HG03432 (cell line): Measurements from ENCODE around the gene CLPTM1L.
"Not testable (repeated sequence)": the region's sequence is repeated elsewhere in the genome, so short reads cannot be mapped to it uniquely, and the experiment has no call there.

ENCODE experiments used
- ATAC-seq: cut with Tn5 transposase; IDR thresholded peaks from one replicate; pipeline ENCODE4 v1.9.1; 2021; ENCODE audit warnings: mild to moderate bottlenecking, moderate library complexity; ENCODE audit not compliant: unreplicated experiment

Gene CLPTM1L

DNA sequence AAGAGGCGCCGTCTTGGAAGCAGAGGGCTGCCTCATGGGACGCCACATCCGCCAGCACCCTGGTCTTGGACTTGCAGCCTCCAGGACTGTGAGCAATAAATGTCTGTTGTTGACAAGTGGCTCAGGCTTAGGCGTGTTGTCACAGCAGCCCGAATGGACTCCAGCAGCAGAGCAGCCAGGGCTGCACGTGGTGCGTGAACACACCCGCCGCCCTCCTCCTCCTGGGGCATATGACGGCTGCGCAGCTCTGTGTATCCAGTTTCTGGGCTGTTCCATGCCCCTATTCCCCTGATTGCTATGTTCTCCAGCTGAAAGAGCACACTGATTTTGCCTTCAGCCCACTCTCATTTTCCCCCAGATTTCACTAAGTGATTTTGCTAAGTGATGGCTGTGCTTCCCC, 36.0 kb upstream of the CLPTM1L start:
- no peak for ATAC-seq

DNA sequence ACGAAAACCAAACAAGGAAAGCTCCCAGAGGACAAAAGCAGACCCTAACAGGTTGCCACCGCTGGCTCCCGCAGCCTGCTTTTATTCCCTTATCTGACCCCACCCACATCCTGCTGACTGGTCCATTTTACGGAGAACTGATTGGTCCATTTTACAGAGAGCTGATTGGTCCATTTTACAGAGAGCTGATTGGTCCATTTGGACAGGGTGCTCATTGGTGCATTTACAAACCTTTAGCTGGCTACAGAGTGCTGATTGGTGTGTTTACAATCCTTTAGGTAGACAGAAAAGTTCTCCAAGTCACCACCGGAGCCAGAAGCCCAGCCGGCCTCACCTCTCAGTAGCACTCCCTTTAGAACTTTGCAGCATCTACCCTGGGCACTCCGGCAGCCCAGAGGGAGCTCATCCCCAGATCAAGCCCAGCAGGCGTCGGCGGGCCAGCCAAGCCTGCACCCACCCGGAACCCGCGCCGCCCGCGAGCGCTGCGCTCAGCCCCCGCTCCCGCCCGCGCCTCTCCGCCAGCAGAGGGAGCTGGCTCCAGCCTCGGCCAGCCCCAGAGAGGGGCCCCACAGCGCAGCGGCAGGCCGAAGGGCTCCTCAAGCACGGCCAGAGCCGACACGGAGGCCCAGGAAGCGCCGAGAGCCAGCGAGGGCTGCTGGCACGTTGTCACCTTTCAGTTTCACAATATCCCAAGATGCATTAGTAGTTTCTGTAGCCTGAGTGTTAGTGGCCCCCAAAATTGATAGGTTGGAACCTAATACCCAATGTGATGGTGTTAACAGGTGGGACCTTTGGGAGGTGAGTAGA, 35.3 kb upstream of the CLPTM1L start:
- ATAC-seq, result peak; percentile 88

DNA sequence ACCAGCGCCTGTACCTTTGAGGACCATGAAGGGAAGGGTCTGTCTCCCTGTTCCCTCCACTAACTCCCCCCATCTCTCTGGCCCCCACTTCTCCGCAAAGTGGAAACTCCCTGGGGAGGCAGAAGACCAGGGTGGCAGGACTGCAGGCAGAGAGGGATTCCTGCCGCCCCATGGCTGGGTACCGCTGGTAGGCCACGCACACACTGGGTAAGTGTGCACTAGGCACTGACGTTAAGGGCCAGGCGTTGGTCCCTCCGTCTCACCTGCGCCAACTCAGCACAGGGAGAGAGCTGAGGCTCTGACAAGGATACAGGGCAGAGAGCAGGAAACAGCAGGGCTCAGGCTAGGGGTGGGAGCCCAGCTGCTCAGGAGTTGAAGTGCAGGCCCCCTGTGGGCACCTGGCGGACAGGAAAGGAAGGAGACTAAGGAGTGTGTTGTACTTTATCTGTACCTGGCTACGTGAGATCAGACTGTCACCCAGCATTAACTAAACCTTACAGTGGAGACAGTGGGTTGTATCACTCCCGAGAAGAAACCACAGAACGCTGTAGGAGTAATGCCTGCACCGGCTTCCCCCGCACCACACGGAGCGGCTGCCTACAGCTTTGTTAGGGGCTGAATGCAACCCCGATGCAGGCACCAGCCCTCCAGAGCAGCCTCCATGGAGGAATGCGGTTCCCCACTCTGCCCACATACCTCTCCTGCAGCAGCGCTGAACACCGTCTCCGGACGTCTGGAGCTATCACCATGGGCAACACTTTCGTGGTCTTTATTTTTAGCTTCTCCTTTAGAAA, 34.2 kb upstream of the CLPTM1L start:
- ATAC-seq, result no peak

DNA sequence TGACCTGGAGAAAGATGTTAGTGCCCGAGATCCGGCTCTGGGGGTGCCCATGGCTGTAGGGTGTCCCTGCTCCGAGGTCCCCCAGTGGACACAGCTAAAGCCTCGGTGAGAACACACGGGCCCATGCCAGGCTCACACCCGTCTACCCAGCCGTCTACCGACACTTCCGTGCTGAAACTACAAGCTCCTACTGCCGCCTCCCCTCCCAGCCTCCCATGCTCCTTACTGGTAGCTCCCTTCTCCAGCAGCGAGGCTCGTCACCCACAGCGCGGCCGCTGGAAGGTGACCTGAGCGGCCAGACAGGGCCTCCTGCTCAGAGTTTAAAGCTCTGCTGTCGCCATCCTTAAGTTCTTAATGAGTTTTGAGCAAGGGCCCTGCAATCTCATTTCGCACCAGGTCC, 33.2 kb upstream of the CLPTM1L start:
- ATAC-seq, result no peak

DNA sequence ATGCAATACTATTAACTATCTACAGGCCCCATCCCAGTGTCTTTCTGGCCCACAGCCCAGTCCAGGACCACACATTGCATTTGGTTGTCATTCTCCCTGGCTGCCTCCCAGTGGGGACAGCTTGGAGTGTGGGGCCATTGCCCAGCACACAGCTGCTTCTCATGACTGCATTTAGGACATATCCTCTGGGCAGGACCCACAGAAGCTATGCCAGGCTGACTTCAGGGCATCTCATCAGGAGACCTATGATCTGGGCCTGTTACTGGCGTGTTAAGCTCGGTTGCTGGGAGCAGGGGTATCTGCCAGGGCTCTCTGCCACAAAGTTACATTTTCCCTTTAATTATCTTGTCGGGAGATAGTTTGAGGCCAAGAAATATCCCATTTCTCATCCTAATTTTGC, 32.1 kb upstream of the CLPTM1L start:
- no peak for ATAC-seq

DNA sequence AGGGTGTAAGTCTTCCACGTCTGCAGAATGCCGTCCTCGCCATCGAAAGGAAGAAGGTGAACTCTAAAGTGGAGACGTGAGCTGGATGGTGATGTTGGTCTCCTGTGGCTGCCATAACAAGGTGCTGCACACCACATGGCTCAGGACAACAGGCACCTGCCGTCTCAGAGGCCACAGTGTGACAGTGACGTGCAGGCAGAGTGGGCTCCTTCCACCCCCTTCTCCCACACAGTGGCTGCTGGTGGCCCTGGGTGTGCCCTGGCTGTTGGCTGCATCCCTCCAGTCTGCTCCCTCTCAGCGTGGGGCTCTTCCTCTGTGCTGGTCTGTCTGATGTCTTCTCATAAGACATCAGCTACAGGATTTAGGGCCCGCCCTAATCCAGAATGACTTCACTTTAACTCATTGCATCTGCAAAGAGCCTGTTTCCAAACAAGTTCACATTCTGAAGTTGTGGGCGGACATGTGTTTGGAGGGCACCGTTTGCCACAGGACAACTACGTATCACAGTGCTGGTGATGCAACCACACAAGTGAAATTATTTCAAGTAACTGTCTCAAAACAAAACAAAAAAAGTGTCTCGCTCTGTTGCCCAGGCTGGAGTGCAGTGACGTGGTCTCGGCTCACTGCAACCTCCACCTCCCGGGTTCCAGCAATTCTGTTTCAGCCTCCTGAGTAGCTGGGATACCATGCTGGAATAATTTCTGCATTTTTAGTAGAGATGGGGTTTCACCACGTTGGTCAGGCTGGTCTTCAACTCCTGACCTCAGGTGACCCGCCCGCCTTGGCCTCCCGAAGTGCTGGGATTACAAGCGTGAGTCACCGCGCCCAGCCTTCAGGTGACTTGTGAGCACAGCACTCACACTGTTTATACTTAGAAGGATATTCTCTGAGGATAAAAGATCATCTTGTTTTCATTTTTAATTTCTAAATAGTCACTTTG, 31.2 kb upstream of the CLPTM1L start:
- ATAC-seq, result no peak

DNA sequence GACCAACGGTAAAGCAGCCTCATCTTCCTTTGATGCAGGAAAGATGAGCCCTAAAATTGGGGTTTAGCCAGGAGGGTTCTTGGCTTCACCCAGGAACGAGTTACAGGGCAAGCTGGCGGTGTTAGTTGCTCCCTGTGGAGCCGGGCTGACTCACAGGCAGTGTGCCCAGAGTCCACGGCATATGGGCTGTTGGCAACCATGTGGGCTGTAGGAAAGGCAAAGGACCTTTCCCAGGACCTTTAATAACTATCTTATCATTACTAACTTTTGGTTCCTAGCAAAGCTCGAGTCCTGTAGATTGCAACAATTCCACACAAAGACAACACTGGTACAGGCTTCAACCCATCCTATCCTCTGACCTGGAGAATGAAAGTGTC, 29.8 kb upstream of the CLPTM1L start:
- ATAC-seq, result no peak

DNA sequence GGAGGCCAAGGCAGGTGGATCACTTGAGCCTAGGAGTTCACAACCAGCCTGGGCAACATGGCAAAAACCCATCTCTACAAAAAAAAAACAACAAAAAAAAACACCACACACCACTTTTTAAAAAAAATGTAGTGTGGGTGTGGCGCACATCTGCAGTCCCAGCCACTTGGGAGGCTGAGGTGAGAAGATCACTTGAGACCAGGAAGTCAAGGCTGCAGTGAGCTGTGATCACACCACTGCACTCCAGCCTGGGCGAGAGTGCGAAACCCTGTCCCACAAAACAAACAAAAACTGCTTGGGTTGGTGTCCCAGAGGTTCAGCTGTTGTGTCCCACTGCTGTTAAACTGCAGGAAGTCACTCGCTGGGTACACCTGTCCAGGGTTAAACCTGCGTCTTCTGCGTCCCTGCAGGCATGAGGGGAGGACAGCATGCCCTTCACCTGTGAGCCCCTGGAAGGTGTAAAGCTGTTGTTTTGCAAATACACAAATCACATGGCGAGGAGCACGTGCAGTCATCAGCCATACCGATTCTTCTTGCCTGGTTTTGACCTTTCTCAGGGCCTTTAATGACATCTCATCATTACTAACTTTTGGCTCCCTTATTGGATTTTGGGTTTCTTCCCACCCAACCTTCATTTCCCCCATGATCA, 29.3 kb upstream of the CLPTM1L start:
- ATAC-seq, result no peak

DNA sequence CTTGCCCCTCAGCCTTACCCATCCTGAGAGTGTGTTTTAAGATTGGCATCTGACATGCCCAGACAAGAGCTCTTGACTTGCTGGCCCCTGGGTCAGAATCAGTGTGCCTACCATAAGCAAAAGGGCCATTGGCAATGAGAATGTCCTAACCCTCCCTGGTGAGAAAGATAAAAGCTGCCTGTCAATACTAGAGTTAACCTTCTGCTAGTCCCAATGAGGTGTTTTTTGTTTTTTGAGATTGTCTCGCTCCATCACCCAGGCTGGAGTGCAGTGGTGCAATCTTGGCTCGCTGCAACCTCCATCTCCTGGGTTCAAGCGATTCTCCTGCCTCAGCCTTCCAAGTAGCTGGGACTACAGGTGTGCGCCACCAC, 27.1 kb upstream of the CLPTM1L start:
- ATAC-seq, result not testable (repeated sequence)

DNA sequence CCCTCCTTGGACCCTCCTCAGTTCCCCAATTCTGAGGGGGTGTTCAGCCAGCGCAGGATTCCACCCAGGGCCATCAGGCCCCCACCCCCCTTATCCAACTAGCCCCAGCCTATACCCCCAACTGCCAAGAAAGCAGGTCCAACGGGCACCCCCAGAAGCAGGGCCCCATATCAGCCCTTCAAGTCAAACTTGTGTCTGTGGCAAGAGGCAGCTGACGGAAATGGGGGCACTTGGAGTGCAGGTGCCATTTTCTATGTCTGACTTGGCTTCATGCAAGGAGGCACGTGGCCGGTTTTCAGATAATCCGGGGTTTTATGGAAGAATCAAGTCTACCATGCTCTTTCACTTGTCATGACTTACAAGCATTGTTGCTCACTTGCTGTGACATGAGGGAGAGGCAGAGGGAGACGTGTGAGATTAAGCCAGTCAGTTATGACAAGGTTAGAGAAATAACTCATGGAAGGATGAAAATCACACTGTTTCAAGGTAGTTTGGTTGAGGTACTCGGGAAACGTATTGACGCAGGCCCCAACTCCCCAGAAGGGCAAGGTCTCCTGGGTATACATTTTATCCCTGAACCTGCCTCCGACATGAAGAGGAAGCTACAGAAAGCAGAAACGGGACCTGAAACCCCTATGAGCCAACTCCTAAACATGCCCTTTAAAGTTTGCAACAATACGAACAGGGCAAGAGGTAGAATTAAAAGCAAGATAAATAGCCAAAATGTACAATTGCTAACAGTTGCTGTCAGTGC, 26.5 kb upstream of the CLPTM1L start:
- ATAC-seq, result no peak

DNA sequence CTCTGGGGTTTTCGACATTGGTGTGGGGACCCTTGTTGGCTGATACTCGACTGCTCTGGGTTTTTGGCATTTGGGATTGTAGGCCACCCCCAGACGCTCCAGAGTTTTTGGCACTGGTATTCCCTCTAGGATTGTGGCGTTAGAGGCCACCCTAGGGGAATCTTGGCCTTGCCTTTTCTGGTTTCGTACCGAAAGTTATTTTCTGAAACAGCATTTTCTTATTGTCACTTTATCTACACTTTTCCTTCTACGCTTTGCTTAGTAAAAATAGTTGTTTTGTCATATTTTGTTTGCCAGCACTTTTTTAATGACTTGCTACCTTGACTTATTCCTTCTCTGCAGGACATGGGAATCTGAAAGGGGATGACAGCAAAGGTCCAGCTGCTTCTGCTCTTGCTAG, 25.1 kb upstream of the CLPTM1L start:
- ATAC-seq, result no peak

DNA sequence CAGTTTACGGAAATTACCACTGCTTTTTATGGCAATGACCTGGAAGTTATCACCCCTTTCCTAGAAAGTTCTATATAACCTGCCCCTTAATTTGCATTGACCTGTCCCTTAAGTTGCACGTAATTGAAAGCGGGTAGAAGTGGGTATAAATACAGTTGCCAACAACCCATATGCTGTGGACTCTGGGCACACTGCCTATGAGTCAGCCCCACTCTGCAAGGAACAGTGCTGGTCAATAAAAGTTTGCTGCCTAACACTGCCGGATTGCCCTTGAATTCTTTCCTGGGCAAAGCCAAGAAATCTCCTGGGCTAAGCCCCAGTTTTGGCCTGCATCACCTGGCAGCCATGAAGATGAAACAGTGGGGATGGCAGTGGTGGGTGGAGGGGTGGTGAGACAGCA, 23.9 kb upstream of the CLPTM1L start:
- ATAC-seq, result no peak

DNA sequence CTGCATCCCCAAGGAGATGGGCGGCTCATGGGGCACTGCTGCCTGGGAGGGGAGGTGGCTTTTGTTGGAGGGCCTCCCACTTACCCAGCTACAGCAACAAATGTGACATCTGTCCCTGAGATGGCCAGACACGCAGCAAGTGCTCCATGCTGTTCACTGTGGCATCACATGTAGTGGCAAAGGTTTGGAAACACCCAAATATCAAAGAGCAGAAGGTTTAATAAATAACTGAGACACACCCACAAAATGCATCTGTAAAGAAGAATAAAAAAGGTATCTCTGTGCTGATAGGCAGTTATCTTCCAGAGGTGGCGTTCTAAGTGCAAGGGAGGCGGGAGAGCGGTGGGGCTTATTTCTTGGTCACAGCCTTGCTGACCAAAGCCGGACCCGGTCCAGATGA, 23.3 kb upstream of the CLPTM1L start:
- ATAC-seq, result no peak

DNA sequence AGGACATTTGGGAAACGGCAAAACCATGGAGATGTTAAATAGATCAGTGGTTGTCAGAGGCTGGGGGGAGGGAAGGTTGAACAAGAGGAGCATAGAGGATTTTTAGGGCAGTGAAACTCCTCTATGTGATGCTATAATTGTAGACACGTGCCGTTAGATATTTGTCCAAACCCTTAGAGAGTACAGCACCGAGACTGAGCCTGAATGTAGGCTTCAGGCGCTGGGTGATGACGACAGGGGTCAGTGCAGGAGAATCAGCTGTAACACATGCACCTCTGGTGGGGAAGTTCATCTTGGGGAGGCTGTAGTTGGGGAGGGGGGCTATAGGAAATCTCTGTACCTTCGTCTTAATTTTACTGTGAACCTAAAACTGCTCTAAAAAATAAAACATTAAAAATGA, 22.2 kb upstream of the CLPTM1L start:
- no peak for ATAC-seq

DNA sequence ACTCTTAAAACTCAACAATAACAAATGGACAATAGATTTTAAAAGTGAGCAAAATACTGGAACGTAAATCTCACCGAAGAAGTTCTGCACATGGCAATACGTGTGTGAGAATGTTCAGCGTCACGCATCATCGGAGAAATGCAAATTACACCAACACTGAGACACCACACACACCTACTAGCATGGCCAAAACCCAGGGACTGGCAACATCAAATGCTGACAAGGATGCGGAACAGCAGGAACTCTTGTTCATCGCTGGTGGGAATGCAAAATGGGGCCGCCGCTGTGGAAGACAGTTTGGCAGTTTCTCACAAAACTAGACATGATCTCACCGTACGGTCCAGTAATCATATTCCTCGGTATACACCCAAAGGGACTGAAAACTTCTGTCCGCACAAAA, 21.6 kb upstream of the CLPTM1L start:
- ATAC-seq, result peak; percentile 68

DNA sequence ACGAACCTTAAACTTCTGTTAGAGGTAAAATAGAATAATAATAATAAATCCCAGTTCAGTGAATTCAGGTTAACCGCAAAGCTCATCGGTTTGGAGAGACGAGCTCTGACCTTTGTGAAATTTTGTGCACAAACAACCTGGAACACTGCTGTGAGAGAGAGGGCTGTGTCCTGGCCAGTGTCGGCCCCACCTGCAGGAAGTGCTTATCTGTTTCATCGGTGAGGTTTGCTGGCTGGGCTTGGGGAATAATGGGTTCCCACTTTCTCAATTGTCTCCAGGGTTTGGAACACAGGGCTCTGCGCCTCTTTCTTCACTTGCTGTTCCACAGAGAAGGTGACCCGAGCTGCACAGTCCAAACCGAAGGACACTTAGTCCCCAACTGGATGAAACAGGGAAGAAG, 19.3 kb upstream of the CLPTM1L start:
- no peak for ATAC-seq

DNA sequence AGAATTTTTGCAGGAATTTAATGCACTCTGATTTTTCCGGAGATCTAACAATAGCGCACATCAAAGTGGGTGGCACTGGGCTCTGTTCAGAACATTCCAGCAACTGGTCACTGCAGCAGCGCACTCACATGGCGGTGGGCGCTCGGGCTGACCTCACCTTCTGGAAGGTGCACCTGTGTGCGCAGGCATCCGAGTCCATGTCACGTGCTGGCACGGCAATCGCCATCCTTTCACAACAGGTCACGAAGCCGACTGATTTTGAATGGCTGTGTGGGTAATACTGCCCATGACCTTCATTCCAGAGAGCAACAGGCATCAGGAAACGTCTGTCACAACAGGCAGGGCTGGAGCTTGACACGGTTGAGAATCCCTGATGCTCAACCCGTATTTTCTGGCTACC, 18.7 kb upstream of the CLPTM1L start:
- ATAC-seq, result no peak

DNA sequence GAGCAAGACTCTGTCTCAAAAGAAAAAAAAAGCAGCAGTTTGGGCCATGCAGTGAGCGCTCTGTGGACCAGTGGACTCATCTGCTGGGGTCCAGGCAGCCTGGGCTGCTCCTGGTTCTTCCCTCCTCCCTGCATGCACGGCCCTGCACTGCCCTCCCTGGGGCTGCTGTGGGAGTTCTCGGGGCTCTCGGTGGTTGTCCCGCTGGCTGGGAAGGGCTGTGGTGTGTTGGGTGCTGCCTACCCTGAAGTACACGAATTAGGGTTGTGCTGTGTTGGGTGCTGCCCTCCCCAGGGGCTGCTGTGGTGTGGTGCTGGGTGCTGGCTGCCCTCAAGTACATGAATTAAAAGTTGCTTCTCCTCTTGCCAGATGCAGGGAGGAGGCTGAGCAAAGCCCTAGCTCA, 18.3 kb upstream of the CLPTM1L start:
- no peak for ATAC-seq

DNA sequence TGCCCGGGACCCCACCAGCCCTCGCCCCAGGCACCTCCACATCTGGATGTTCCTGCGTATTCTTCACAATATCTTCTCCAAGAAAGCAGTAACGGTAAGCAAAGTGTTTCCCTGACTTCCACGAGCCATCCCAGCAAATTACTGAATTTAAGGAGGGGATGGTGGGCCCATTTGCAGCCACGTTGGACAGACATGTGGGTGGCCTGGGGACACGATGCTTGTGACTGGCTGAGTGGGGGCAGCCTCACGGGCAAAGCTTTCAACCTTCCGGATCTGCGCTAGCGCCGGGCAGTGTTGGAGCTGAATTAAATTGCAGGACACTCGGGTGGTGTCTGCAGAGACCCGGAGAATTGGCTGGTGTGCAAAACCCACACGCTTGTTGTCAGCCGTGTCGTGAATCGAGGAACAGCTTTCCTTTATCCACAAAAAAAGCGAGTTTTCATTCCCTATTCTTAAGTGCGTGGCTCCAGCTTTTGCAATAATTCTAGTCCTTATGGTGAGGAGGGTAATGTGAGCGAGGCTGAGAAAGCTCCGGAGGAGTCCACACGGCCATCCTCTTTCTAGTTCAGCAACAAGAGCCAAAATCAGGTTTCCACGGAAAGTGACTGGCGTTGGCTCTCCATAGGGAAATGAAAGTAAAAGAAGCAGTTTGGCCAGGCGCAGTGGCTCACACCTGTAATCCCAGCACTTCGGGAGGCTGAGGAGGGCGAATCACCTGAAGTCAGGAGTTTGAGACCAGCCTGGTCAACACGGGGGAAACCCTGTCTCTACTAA, 17.5 kb upstream of the CLPTM1L start:
- no peak for ATAC-seq
